Aorta (tissue), 5 donors: Measurements from ENCODE around the gene TNK2. TPM values are rescaled to one million over a fixed set of nuclear protein-coding genes. Genes with fewer than 3 reads are reported as not detected.
"Not testable (repeated sequence)": the region's sequence is repeated elsewhere in the genome, so short reads cannot be mapped to it uniquely, and the experiment has no call there.

Source experiments
- ATAC-seq: fragments of 200-7000 bp; cut with Tn5 transposase; one replicate; pipeline ENCODE4 v1.9.1; 2022; ENCODE audit warnings: moderate library complexity; ENCODE audit not compliant: low FRiP score
- DNase-seq, 2 donors: peaks; one replicate each; pipeline ENCODE4 v3.0.0-alpha.2; 2020
- H3K27ac ChIP-seq, 2 donors: one replicate each; pipeline ENCODE4 v1.5.1; 2013; ENCODE audit warnings: low read length in 2 of 2, mild to moderate bottlenecking in 2 of 2, moderate library complexity in 2 of 2, control low read depth in 1 of 2, inconsistent platforms in 1 of 2, low read depth in 1 of 2
- H3K27me3 ChIP-seq, 2 donors: one replicate each; pipeline ENCODE4 v1.6.1; 2013; ENCODE audit warnings: control low read depth in 1 of 2, low read length in 1 of 2, mild to moderate bottlenecking in 1 of 2, moderate library complexity in 1 of 2; ENCODE audit not compliant: insufficient read depth in 2 of 2, control insufficient read depth in 1 of 2
- H3K36me3 ChIP-seq, 2 donors: one replicate each; pipeline ENCODE4 v1.6.1; 2013; ENCODE audit warnings: control low read depth in 1 of 2, low read length in 1 of 2, mild to moderate bottlenecking in 1 of 2; ENCODE audit not compliant: insufficient read depth in 2 of 2, control insufficient read depth in 1 of 2
- H3K4me1 ChIP-seq, 2 donors: one replicate each; pipeline ENCODE4 v1.6.1; 2013; ENCODE audit warnings: low read length in 2 of 2, control low read depth in 1 of 2, mild to moderate bottlenecking in 1 of 2, moderate library complexity in 1 of 2; ENCODE audit not compliant: insufficient read depth in 2 of 2, control insufficient read depth in 1 of 2
- H3K4me3 ChIP-seq, 2 donors: one replicate each; pipeline ENCODE4 v1.5.1; 2013; ENCODE audit warnings: low read length in 2 of 2, control low read depth in 1 of 2, mild to moderate bottlenecking in 1 of 2
- H3K9me3 ChIP-seq: one replicate; pipeline ENCODE4 v1.6.1; 2013; ENCODE audit warnings: mild to moderate bottlenecking, low read length; ENCODE audit not compliant: control insufficient read depth
- WGBS, 2 donors: extraction: QIAGEN DNeasy Blood & Tissue Kit; methylation state at CpG; one replicate each; pipeline ENCODE4 v1.1.7; 2013; 5-methylcytosine and 5-hydroxymethylcytosine counted together
- intact Hi-C, 2 donors: fragments of 100-400 bp; cut with DNase I; formaldehyde crosslinking; loops; one replicate each; pipeline versions ENCODE4 v1.14.2 to v1.15.0; 2022
- polyA plus RNA-seq, 2 donors: library from polyadenylated mRNA; stranded (reverse); fragments of 200-250 nt; gene quantifications; one replicate each; pipeline ENCODE4 v1.2.3, GENCODE V29; 2013
- total RNA-seq, 2 donors: library from RNA; stranded (reverse); fragmentation: NEBNext Ultra II Directional; extraction: Animal tissue kit (Norgen Biotek cat#: 25700); gene quantifications; one replicate each; pipeline ENCODE4 v1.2.1, GENCODE V29; 2021
- donor health status: healthy with polysubstance abuse.
- donor health status: Bipolar disorder and iron deficiency.
- donor health status: DM: no; HTN: no; CAD: no.
- donor health status: DM: no; HTN: no; CAD: no.
- donor health status: DM: yes; HTN: yes; CAD: no.

The TNK2 gene
- total and polyA plus RNA-seq, 4 donors, result 9.3 to 162 (median 66.5) TPM

DNA sequence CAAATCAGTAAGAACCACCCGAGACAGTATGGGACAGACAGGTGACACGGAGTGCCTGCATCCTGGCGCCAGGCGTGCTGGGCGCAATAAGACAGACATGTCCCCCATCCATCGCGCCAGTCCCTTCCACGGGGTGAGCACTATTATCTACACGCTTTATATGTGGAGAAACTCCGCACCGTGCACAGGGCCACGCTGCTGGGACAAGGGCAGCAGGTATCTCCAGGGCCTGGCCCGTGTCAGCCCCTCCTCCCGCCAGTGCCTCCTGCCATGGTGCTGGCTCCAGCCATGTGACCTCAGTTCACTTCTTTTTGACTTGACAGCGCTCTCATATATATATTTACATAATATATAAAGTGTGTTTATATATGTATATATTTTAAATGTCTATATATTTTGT lies 42.6 kb downstream of the TNK2 start:
- Histone ChIP-seq H3K27me3 (no peaks in the 10 kb centered on the region), H3K4me1 (no peaks in the 10 kb centered on the region), H3K27ac (no peak overlapping the region), H3K36me3 (no peaks in the 10 kb centered on the region), H3K9me3 (no peaks in the 10 kb centered on the region), H3K4me3 (no peak overlapping the region)
- 89 to 90% methylated on average over 15 of the region's 15 CpGs for WGBS, 2 donors
- ATAC-seq (no peak), DNase-seq (no peak)
- intact Hi-C loops, result no loop called here

DNA sequence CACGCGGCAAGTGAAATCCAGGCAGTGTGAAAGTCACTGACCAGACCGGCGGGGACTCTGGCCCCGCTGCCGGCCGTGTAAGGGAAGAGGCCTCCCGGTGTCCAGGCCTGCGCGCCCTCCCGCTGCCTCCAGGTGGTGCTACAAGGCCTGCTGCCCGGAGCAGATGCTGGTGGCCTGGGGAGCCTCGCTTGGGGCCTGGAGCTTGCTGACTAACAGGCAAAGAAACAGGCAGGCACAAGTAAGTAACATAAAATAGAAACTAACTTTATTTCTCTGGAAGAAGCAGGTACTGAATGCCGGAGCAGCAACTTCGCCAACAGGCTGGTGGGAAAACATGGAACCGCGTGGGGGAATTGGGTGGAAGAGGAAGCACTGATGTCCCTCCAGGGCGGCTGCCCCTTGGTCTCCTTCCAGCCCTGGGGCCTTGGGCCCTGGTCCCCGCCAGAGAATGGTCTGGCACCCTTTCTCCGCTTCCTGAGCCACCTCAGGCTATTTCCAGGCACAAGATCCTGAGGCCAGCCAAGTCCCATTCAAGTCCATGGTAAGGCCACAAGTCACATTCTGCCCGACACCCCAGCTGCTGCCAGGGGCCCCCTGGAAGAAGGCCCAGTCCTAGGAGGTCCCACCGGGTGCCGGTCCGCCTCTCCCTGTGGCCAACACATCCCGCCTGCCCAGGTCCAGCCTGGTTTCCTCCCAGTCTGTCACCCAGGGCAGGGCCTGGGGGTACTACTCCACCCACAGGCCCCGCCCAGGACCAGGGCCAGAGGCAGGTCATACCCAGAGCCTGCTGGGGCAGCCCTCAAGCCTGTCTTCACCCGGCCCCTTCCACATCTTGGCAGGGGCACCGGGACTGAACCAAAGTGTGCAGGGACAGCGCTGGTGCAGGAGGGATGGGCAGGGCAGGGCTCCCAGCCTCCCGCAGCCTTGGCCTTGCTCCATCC lies 45.0 kb downstream of the TNK2 start:
- H3K27me3 ChIP-seq, result no peaks in the 10 kb centered on the region
- intact Hi-C loops, result loop anchor here (1.0 to 2.0 kb wide), 3 partner anchors 29 to 52 kb away; no protein-coding TSS in a partner anchor
- no peaks in the 10 kb centered on the region for H3K4me1 ChIP-seq
- DNase-seq (peak; percentile 94 to 98), ATAC-seq (peak; percentile 95)
- H3K27ac ChIP-seq, result peak overlapping the region; percentile 15 to 55
- WGBS, 2 donors, result 7 to 8% methylated on average over 30 of the region's 30 CpGs
- no peak overlapping the region for H3K4me3 ChIP-seq
- H3K36me3 ChIP-seq, result no peaks in the 10 kb centered on the region
- no peaks in the 10 kb centered on the region for H3K9me3 ChIP-seq

DNA sequence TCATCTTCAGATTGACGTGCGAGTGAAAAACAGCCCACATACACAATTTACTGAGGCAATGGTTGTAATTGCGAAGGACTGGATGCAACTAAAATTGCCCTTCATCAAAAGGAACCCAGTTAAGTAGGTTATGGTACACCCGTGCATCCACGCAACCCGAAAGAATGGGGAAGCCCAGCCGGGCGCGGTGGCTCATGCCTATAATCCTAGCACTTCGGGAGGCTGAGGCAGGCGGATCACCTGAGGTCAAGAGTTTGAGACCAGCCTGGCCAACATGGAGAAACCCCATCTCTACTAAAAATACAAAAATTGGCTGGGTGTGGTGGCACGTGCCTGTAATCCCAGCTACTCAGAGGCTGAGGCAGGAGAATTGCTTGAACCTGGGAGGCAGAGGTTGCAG lies 46.0 kb downstream of the TNK2 start:
- WGBS, 2 donors, result 90 to 92% methylated on average over 12 of the region's 12 CpGs

DNA sequence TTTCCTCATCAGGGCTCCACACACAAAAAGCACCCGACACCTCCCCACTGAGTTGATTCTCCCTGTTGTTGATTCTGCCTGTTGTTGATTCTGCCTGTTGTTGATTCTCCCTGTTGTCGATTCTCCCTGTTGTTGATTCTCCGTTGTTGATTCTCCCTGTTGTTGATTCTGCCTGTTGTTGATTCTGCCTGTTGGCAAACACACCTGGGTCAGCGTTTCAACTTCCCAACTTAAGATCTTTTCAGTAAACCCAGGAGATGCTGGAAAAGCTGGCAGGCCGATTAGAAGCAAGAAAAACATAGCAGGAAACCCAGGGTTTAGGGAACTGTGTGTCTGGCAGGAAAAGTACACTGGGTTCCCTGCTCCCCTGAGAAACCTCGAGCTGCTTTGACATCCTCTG lies 47.9 kb downstream of the TNK2 start:
- Histone ChIP-seq H3K4me3 (no peak overlapping the region), H3K27ac (no peak overlapping the region), H3K4me1 (no peaks in the 10 kb centered on the region), H3K36me3 (no peaks in the 10 kb centered on the region), H3K9me3 (no peaks in the 10 kb centered on the region), H3K27me3 (no peaks in the 10 kb centered on the region)
- 57 to 63% methylated on average over 6 of the region's 6 CpGs for WGBS, 2 donors
- intact Hi-C loops, result no loop called here
- DNase-seq, result no peak
- ATAC-seq, result no peak

More for the DNA sequence above, 46.0 kb downstream of the TNK2 start:
- intact Hi-C loops, result loop anchor here in 1 of 2 donors (2.0 kb wide), 1 partner anchor 30 kb away; no protein-coding TSS in a partner anchor
- not testable (repeated sequence) for H3K9me3 ChIP-seq, H3K27ac ChIP-seq, DNase-seq, H3K27me3 ChIP-seq, H3K4me3 ChIP-seq, ATAC-seq, H3K4me1 ChIP-seq, H3K36me3 ChIP-seq

GRCh38 chr3:195859846-195860411 lies 48.4 kb downstream of the TNK2 start:
- DNase-seq (peak in 1 of 2 donors; percentile 32), ATAC-seq (no peak)
- intact Hi-C loops, result loop anchor here (1.0 kb wide), 1 partner anchor 55 kb away; no protein-coding TSS in a partner anchor
- Histone ChIP-seq H3K9me3 (no peaks in the 10 kb centered on the region), H3K4me1 (no peaks in the 10 kb centered on the region), H3K27ac (no peak overlapping the region), H3K4me3 (no peak overlapping the region), H3K27me3 (no peaks in the 10 kb centered on the region), H3K36me3 (no peaks in the 10 kb centered on the region)
- 77 to 82% methylated on average over 23 of the region's 23 CpGs for WGBS, 2 donors

DNA sequence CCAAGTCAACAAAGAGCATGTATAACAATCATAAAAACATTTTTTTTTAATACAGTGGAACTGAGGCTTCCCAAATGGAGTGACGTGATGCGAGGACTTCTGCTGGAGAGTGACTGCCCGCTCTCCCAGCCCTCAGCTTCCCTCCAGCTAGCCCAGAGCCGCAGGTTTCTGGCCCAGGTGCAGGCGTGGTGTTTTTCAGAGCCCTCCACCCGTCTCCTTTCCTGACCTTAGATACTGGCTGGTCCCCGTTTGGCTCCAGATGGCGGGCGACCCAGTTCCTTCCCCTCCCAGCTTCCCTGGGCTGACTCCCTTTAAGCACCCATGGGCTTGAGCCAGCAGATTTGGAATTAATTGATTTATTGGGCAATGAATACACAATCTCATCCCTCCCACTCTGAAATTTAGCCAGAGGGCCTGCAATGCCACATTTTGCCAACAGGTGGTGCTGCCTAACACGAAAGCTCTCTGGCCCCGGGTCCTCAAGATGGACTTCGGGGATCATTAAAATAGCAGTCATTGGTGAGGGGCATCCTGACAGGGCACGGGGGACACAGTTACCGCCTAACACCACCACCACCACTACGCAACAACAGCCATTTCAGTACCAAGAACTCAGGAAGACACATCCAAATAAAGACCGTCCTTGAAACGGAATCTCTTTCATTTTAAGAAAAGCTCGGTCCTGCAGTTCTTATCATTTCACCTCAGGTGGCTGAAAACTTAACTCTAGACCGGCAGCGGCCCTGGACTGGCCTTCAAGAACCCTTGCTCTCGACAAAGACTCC lies 49.1 kb downstream of the TNK2 start:
- Histone ChIP-seq H3K4me3 (peak overlapping the region in 1 of 2 donors; percentile 7), H3K36me3 (no peaks in the 10 kb centered on the region), H3K27me3 (no peaks in the 10 kb centered on the region), H3K4me1 (no peaks in the 10 kb centered on the region), H3K27ac (no peak overlapping the region), H3K9me3 (no peaks in the 10 kb centered on the region)
- 7 to 11% methylated on average over 21 of the region's 21 CpGs for WGBS, 2 donors
- DNase-seq (peak; percentile 67 to 92), ATAC-seq (peak; percentile 76)
- intact Hi-C loops, result loop anchor here (1.0 kb wide), 1 partner anchor 56 kb away; no protein-coding TSS in a partner anchor

DNA sequence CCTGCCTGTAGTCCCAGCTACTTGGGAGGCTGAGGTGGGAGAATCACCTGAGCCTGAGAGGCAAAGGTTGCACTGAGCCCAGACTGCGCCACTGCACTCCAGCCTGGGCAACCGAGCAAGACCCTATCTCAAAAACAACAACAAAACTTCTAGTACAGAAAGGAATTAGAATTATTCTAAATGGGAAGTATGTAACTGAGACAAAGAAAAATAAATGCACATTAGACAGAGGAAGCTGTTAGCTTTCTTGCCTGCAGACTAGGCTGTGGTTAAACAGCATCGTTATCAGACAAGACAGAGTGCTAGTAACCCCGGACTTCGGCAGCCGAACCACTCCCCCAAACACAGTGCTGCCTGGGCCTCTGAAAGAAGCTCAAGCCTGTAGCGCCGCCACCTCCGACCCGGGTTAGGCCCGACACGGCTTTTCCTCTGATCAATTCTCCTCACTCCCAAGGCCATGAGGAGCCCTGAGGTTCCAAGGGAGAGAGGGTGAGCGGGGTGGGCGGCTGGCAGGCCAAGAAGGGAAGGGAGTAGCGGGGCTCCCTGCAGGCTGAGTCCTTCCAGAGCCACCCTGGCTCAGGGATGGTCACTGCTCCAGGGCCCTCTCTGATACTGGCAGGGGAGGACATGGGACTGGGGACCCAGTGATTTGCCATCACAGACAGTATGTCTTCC lies 51.8 kb downstream of the TNK2 start:
- no peaks in the 10 kb centered on the region for H3K4me1 ChIP-seq
- WGBS, 2 donors, result 78 to 79% methylated on average over 15 of the region's 15 CpGs
- intact Hi-C loops, result no loop called here
- H3K9me3 ChIP-seq, result no peaks in the 10 kb centered on the region
- ATAC-seq (no peak), DNase-seq (no peak)
- H3K27ac ChIP-seq, result no peak overlapping the region
- no peaks in the 10 kb centered on the region for H3K36me3 ChIP-seq
- no peak overlapping the region for H3K4me3 ChIP-seq
- no peaks in the 10 kb centered on the region for H3K27me3 ChIP-seq
